GM19240 (cell line): ENCODE measurements around the gene OPA3.
"Not testable (repeated sequence)": the region's sequence is repeated elsewhere in the genome, so short reads cannot be mapped to it uniquely, and the experiment has no call there.

ENCODE experiments used
- DNase-seq: peaks from one replicate; pipeline ENCODE4 v3.0.0; 2011; ENCODE audit warnings: low spot score; ENCODE audit not compliant: insufficient read length

Gene OPA3

GRCh38 chr19:45522010-45522941 lies 62.3 kb downstream of the OPA3 start:
- no peak for DNase-seq

GRCh38 chr19:45518469-45518826 lies 66.2 kb downstream of the OPA3 start:
- no peak for DNase-seq

GRCh38 chr19:45517641-45518468 lies 66.7 kb downstream of the OPA3 start:
- no peak for DNase-seq

GRCh38 chr19:45517238-45517637 lies 67.4 kb downstream of the OPA3 start:
- DNase-seq: no peak

- no peak for DNase-seq
Measured at GRCh38 chr19:45515807-45516401, 68.7 kb downstream of the OPA3 start.

GRCh38 chr19:45515081-45515624 lies 69.4 kb downstream of the OPA3 start:
- no peak for DNase-seq

- DNase-seq: no peak
Measured at GRCh38 chr19:45514376-45515051, 70.1 kb downstream of the OPA3 start.

- no peak for DNase-seq
Measured at GRCh38 chr19:45512881-45513483, 71.6 kb downstream of the OPA3 start.

- no peak for DNase-seq
Measured at GRCh38 chr19:45511074-45511473, 73.5 kb downstream of the OPA3 start.

GRCh38 chr19:45510352-45510751 lies 74.2 kb downstream of the OPA3 start:
- not testable (repeated sequence) for DNase-seq

- DNase-seq: no peak
Measured at GRCh38 chr19:45509692-45510015, 74.9 kb downstream of the OPA3 start.

GRCh38 chr19:45508861-45509691 lies 75.5 kb downstream of the OPA3 start:
- no peak for DNase-seq

- DNase-seq: no peak
Measured at GRCh38 chr19:45508417-45508860, 76.2 kb downstream of the OPA3 start.

GRCh38 chr19:45507872-45508416 lies 76.7 kb downstream of the OPA3 start:
- no peak for DNase-seq

- no peak for DNase-seq
Measured at GRCh38 chr19:45506989-45507871, 77.4 kb downstream of the OPA3 start, which contains the start of gene VASP. Gene VASP (plus strand): TSS chr19:45507479. CDS start chr19:45507772, 293 bp downstream.

GRCh38 chr19:45506246-45506988 lies 78.2 kb downstream of the OPA3 start:
- DNase-seq: peak; percentile 88

GRCh38 chr19:45505996-45506245 lies 78.7 kb downstream of the OPA3 start:
- no peak for DNase-seq
